GM12873 (cell line): ENCODE data around the gene CDK13.

Experiments
- CTCF ChIP-seq: IDR thresholded peaks from 2 replicates; pipeline ENCODE4 v1.5.1; 2012; ENCODE audit warnings: low read depth, mild to moderate bottlenecking, moderate library complexity, low read length, control low read depth; ENCODE audit not compliant: insufficient read depth; ENCODE audit errors: missing control alignments

Gene CDK13

GRCh38 chr7:40047661-40048060 is 97.6 kb downstream of the CDK13 start:
- no peak for TF ChIP-seq CTCF

- TF ChIP-seq CTCF, result no peak
Observed at GRCh38 chr7:40057292-40057691, 107.2 kb downstream of the CDK13 start.

GRCh38 chr7:40058026-40058425 is 108.0 kb downstream of the CDK13 start:
- no peak for TF ChIP-seq CTCF

- no peak for TF ChIP-seq CTCF
Observed at GRCh38 chr7:40058636-40059035, 108.6 kb downstream of the CDK13 start.

- no peak for TF ChIP-seq CTCF
Observed at GRCh38 chr7:40059057-40059456, 109.0 kb downstream of the CDK13 start.

- TF ChIP-seq CTCF, result no peak
Observed at GRCh38 chr7:40072268-40072667, 122.2 kb downstream of the CDK13 start.

GRCh38 chr7:40073239-40073638 is 123.2 kb downstream of the CDK13 start:
- no peak for TF ChIP-seq CTCF
